Pancreas (tissue), 10 donors: Measurements from ENCODE around the gene NCS1. TPM values are rescaled to one million over a fixed set of nuclear protein-coding genes. Genes with fewer than 3 reads are reported as not detected.

Experiments used
- ATAC-seq, 4 donors: fragments of 200-7000 bp; cut with Tn5 transposase; one replicate each; pipeline versions ENCODE4 v1.8.0 to v1.9.1; 2020; ENCODE audit warnings: mild to moderate bottlenecking in 4 of 4, moderate library complexity in 4 of 4
- DNase-seq, 6 donors: peaks; one replicate each; pipeline ENCODE4 v3.0.0-alpha.2; 2020
- FAIRE-seq: peaks from 2 replicates; lab custom pipeline; 2012; peaks lifted over from hg19 to GRCh38; lab: Jason Lieb, UNC
- H3K27ac ChIP-seq, 4 donors: fragments of 200-600 bp; sonication (generic); 1 replicate in 3 of 4; 2 replicates in 1 of 4; pipeline versions ENCODE4 v1.5.0 to v1.8.0; 2020
- H3K27me3 ChIP-seq, 4 donors: fragments of 200-600 bp; one replicate each; pipeline ENCODE4 v1.8.0; 2021
- H3K36me3 ChIP-seq, 3 donors: fragments of 200-600 bp; sonication (generic) in 1 of 3; one replicate each; pipeline versions ENCODE4 v1.5.0 to v1.8.0; 2020 to 2021
- H3K4me1 ChIP-seq, 3 donors: fragments of 200-600 bp; one replicate each; pipeline ENCODE4 v1.8.0; 2021
- H3K4me3 ChIP-seq, 4 donors: fragments of 200-600 bp; sonication (generic) in 2 of 4; one replicate each; pipeline versions ENCODE4 v1.5.0 to v1.8.0; 2020 to 2021
- H3K9me3 ChIP-seq, 4 donors: fragments of 200-600 bp; one replicate each; pipeline ENCODE4 v1.8.0; 2021
- WGBS, 2 donors: extraction: QIAGEN DNeasy Blood & Tissue Kit; methylation state at CpG; one replicate each; pipeline ENCODE4 v1.1.7; 2013; 5-methylcytosine and 5-hydroxymethylcytosine counted together
- intact Hi-C, 3 donors: fragments of 100-400 bp; cut with DNase I; formaldehyde crosslinking; loops; one replicate each; pipeline versions ENCODE4 v1.11.1 to v1.14.2; 2022
- polyA plus RNA-seq, 2 donors: library from polyadenylated mRNA; stranded (reverse); fragments of 200-250 nt; gene quantifications; one replicate each; pipeline ENCODE4 v1.2.3, GENCODE V29; 2013
- total RNA-seq, 6 donors: library from RNA; stranded (reverse); fragmentation: NEBNext Ultra II Directional in 4 of 6; extraction: Animal tissue kit (Norgen Biotek cat#: 25700) in 4 of 6; gene quantifications; one replicate each; pipeline versions ENCODE4 v1.2.1 to v1.2.4, GENCODE V29; 2021 to 2023
- TF ChIP-seq, protein P1 (sequence below), 4 donors: fragments of 200-600 bp; sonication (generic) in 3 of 4; IDR thresholded peaks; one replicate each; pipeline versions ENCODE4 v1.5.0 to v1.8.0; 2021; ENCODE audit warnings: antibody characterized with exemption in 4 of 4
- donor health status: healthy with polysubstance abuse.
- donor health status: DM: no; HTN: no; CAD: no; lungs with moderate emphysema.
- donor health status: DM: no; HTN: no; CAD: no.
- donor health status: control.
- donor health status: control.
- donor health status: Bipolar disorder and iron deficiency.
- donor health status: DM: yes; HTN: yes; CAD: no.
- donor health status: DM: no; HTN: no; CAD: no.
- donor health status: DM: no; HTN: no; CAD: no.
- donor health status: DM: yes; HTN: yes; CAD: no.

Gene NCS1
- total and polyA plus RNA-seq, 8 donors = 3.0 to 8.6 (median 4.9) TPM

GRCh38 chr9:130243882-130244170 is 71.6 kb downstream of the NCS1 start:
- intact Hi-C loops = no loop called here
- H3K4me3 ChIP-seq = no peak overlapping the region
- WGBS, 2 donors = 64 to 91% methylated on average over 6 to 7 of the region's 7 CpGs

GRCh38 chr9:130244548-130245165 is 72.5 kb downstream of the NCS1 start:
- H3K27ac ChIP-seq = no peak overlapping the region
- TF ChIP-seq, protein P1, sequence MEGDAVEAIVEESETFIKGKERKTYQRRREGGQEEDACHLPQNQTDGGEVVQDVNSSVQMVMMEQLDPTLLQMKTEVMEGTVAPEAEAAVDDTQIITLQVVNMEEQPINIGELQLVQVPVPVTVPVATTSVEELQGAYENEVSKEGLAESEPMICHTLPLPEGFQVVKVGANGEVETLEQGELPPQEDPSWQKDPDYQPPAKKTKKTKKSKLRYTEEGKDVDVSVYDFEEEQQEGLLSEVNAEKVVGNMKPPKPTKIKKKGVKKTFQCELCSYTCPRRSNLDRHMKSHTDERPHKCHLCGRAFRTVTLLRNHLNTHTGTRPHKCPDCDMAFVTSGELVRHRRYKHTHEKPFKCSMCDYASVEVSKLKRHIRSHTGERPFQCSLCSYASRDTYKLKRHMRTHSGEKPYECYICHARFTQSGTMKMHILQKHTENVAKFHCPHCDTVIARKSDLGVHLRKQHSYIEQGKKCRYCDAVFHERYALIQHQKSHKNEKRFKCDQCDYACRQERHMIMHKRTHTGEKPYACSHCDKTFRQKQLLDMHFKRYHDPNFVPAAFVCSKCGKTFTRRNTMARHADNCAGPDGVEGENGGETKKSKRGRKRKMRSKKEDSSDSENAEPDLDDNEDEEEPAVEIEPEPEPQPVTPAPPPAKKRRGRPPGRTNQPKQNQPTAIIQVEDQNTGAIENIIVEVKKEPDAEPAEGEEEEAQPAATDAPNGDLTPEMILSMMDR (IDR thresholded peaks at IDR 0.05) = no peak
- no peaks in the 10 kb centered on the region for H3K4me1 ChIP-seq
- WGBS, 2 donors = 81 to 85% methylated on average over 12 to 13 of the region's 13 CpGs
- H3K9me3 ChIP-seq = no peaks in the 10 kb centered on the region
- no peak overlapping the region for H3K4me3 ChIP-seq
- no peak for ATAC-seq
- no peaks in the 10 kb centered on the region for H3K27me3 ChIP-seq
- DNase-seq = peak in 1 of 6 donors; percentile 5
- FAIRE-seq = no peak
- H3K36me3 ChIP-seq = no peaks in the 10 kb centered on the region
- intact Hi-C loops = no loop called here

More at GRCh38 chr9:130243882-130244170, 71.6 kb downstream of the NCS1 start:
- H3K27ac ChIP-seq = no peak overlapping the region
- DNase-seq = peak in 1 of 6 donors; percentile 11
- no peaks in the 10 kb centered on the region for H3K36me3 ChIP-seq
- no peaks in the 10 kb centered on the region for H3K9me3 ChIP-seq
- no peaks in the 10 kb centered on the region for H3K27me3 ChIP-seq
- no peaks in the 10 kb centered on the region for H3K4me1 ChIP-seq
- ATAC-seq = no peak
- TF ChIP-seq, protein P1 (IDR thresholded peaks at IDR 0.05) = no peak
- no peak for FAIRE-seq

DNA sequence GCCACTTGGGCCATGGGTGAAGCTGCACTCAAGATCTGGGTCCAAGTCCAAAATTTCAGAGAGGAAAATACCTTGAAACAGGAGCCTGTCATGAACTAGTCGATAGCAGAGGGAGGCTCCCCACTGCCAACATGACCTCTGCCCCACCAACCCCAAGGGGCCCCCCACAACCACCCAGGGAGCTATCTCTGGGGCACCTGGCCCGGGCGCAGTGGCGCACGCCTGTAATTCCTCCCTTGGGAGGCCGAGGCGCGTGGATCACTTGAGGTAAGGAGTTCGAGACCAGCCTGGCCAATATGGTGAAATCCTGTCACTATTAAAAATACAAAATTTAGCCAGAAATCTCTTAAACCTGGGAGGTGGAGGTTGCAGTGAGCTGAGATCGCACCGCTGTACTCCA is 73.3 kb downstream of the NCS1 start:
- no peak for FAIRE-seq
- 86 to 90% methylated on average over 11 of the region's 11 CpGs for WGBS, 2 donors
- Histone ChIP-seq H3K4me1 (no peaks in the 10 kb centered on the region), H3K9me3 (no peaks in the 10 kb centered on the region), H3K4me3 (no peak overlapping the region), H3K27ac (no peak overlapping the region), H3K36me3 (no peaks in the 10 kb centered on the region), H3K27me3 (no peaks in the 10 kb centered on the region)
- TF ChIP-seq, protein P1 (IDR thresholded peaks at IDR 0.05) = no peak
- ATAC-seq = no peak
- intact Hi-C loops = no loop called here
- no peak for DNase-seq

DNA sequence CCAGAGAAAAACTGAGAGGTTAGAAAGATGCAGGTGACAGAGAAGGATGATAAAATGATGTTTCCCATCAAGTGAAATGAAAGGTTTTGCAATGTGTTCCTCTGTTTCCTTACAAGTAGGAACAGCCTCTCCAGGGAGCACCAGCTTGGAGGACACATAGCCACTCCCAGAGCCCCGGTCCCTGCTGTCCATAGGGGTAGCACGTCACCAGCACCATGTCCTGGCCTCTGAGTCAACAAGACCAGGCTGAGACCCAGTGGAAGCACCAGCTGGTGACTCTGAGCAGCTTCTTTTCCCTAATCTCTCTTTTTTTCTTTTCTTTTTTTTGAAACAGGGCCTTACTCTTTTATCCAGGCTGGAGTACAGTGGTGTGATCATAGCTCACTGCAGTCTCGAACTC is 73.9 kb downstream of the NCS1 start:
- DNase-seq (no peak), FAIRE-seq (no peak), ATAC-seq (no peak)
- Histone ChIP-seq H3K9me3 (no peaks in the 10 kb centered on the region), H3K27ac (no peak overlapping the region), H3K27me3 (no peaks in the 10 kb centered on the region), H3K36me3 (no peaks in the 10 kb centered on the region), H3K4me3 (no peak overlapping the region), H3K4me1 (no peaks in the 10 kb centered on the region)
- intact Hi-C loops = no loop called here
- TF ChIP-seq, protein P1 (IDR thresholded peaks at IDR 0.05) = no peak
- 87 to 94% methylated on average over 3 of the region's 3 CpGs for WGBS, 2 donors

GRCh38 chr9:130254747-130255630 is 82.8 kb downstream of the NCS1 start:
- no peak overlapping the region for H3K27ac ChIP-seq
- DNase-seq (no peak), FAIRE-seq (no peak)

More at GRCh38 chr9:130254747-130255630, 82.8 kb downstream of the NCS1 start:
- intact Hi-C loops = no loop called here
- Histone ChIP-seq H3K4me3 (no peak overlapping the region), H3K27me3 (no peaks in the 10 kb centered on the region), H3K4me1 (no peaks in the 10 kb centered on the region), H3K36me3 (no peaks in the 10 kb centered on the region), H3K9me3 (no peaks in the 10 kb centered on the region)
- WGBS, 2 donors = 76 to 84% methylated on average over 23 of the region's 23 CpGs
- TF ChIP-seq, protein P1 (IDR thresholded peaks at IDR 0.05) = no peak
- ATAC-seq = peak in 1 of 4 donors; percentile 38
